Lower leg skin (tissue), 3 donors: ENCODE data around the gene ARID1B.

Source experiments
- POLR2A ChIP-seq, 2 donors: fragments of 450-650 bp; IDR thresholded peaks; one replicate each; pipeline ENCODE4 v1.6.1; 2016 to 2017; ENCODE audit warnings: antibody characterized with exemption in 2 of 2, mild to moderate bottlenecking in 1 of 2, moderate library complexity in 1 of 2
- TF ChIP-seq, protein P1 (sequence below), 3 donors: fragments of 450-650 bp; IDR thresholded peaks; one replicate each; pipeline ENCODE4 v1.5.1; 2016; ENCODE audit warnings: antibody characterized with exemption in 3 of 3, mild to moderate bottlenecking in 3 of 3, moderate library complexity in 2 of 3

DNA sequence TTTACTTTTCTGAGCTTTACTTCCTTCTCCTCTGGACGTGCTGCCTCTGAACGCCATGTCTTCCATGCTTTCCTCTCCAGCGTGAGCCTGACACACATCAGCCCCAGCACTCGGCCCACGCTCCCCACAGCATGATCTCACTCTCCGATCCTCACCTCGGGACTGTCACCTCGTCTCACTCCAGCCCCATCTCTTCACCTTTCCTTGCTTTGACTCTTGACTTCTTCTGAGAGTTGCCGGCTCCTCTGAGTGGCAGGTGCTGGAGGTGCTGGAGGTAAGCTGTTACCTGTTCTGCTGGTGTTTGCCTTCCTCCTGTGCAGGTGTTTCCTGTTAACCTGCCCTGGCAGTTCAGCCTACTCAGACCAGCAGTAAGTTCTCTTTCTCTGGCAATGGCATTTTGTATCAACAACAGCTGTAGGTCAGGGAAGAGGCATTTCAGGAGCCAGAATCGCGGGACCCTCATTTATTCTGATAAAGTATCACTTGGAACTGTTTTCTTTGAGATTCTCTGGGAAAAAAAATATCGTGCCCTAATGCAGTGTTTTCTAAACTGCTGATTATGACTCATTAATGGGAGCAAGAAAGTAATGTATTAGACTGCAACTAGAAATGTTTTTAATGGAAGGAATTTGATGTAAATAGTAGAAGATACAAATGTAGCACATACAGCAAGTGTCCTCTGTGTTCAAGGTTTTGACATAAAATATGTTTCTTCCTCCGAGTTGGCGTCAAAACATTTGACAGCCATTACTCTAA is 106.5 kb downstream of the ARID1B start:
- TF ChIP-seq, protein P1, sequence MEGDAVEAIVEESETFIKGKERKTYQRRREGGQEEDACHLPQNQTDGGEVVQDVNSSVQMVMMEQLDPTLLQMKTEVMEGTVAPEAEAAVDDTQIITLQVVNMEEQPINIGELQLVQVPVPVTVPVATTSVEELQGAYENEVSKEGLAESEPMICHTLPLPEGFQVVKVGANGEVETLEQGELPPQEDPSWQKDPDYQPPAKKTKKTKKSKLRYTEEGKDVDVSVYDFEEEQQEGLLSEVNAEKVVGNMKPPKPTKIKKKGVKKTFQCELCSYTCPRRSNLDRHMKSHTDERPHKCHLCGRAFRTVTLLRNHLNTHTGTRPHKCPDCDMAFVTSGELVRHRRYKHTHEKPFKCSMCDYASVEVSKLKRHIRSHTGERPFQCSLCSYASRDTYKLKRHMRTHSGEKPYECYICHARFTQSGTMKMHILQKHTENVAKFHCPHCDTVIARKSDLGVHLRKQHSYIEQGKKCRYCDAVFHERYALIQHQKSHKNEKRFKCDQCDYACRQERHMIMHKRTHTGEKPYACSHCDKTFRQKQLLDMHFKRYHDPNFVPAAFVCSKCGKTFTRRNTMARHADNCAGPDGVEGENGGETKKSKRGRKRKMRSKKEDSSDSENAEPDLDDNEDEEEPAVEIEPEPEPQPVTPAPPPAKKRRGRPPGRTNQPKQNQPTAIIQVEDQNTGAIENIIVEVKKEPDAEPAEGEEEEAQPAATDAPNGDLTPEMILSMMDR (IDR thresholded peaks at IDR 0.05), result no peak
- no peak for TF ChIP-seq POLR2A (IDR thresholded peaks at IDR 0.05)
